ENCODE measurements around the gene SHD.

SHD gene

DNA sequence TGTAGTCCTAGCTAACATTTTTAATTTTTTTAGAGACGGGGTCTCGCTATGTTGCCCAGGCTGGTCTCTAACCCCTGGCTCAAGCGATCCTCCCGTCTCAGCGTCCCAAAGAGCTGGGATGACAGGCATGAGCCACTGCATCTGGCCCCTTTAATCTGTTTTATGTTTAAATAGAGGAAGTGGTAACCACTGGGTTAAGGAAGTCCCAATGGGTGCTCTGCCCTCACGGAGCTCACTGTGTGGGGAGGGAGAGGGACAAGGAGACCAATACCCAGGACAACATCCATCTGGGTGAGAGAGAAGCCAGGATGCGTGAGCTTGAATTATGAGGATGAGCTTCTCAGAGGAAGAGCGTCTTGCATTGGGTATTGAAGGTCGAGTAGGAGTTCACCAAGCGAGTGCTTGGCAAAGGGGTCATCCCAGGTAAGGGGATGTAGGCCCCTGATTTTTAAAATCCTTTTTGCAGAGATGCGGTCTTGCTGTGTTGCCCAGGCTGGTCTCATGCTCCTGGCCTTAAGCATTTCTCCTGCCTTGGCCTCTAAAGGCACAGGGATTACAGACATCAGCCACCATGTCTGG is 18.4 kb upstream of the SHD start:
- TF ChIP-seq SPI1 (IDR thresholded peaks at IDR 0.05; ENCODE audit: borderline replicate concordance, low read depth) (peak; percentile 97), POLR2AphosphoS5 (IDR thresholded peaks at IDR 0.05; ENCODE audit: low read depth) (0 out of 2 replicates have a peak, but pooled peaks have one; percentile 21)
- TF ChIP-seq, protein P1, sequence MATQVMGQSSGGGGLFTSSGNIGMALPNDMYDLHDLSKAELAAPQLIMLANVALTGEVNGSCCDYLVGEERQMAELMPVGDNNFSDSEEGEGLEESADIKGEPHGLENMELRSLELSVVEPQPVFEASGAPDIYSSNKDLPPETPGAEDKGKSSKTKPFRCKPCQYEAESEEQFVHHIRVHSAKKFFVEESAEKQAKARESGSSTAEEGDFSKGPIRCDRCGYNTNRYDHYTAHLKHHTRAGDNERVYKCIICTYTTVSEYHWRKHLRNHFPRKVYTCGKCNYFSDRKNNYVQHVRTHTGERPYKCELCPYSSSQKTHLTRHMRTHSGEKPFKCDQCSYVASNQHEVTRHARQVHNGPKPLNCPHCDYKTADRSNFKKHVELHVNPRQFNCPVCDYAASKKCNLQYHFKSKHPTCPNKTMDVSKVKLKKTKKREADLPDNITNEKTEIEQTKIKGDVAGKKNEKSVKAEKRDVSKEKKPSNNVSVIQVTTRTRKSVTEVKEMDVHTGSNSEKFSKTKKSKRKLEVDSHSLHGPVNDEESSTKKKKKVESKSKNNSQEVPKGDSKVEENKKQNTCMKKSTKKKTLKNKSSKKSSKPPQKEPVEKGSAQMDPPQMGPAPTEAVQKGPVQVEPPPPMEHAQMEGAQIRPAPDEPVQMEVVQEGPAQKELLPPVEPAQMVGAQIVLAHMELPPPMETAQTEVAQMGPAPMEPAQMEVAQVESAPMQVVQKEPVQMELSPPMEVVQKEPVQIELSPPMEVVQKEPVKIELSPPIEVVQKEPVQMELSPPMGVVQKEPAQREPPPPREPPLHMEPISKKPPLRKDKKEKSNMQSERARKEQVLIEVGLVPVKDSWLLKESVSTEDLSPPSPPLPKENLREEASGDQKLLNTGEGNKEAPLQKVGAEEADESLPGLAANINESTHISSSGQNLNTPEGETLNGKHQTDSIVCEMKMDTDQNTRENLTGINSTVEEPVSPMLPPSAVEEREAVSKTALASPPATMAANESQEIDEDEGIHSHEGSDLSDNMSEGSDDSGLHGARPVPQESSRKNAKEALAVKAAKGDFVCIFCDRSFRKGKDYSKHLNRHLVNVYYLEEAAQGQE (IDR thresholded peaks at IDR 0.05; ENCODE audit: insufficient replicate concordance, low read depth): no peak
- Histone ChIP-seq H3K27me3 (ENCODE audit: insufficient read depth, poor library complexity, severe bottlenecking) (no peaks in the 10 kb centered on the region), H3K27ac (replicated peaks) (no peak overlapping the region), H3K4me3 (replicated peaks; ENCODE audit: insufficient read depth, low read length) (no peak overlapping the region)
- DNase-seq (ENCODE audit: low read depth in 1 of 2, low spot score in 1 of 2): peak in 1 of 2 experiments; percentile 68

DNA sequence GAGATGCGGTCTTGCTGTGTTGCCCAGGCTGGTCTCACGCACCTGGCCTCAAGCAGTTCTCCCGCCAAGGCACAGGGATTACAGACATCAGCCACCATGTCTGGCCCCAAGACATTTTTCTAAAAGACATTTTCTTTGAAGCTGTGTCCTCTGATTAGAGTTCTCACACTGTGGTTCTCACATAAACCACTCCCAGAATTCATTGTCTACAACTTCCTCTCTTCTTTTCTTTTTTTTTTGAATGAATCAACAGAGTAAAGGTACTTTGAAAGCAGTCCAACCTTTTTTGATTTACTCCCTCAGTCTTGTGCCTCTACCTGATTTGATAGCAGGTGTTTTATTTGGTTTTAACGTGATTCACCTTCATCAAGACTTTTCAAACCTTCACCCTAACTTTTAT is 14.3 kb upstream of the SHD start:
- Histone ChIP-seq H3K4me3 (replicated peaks; ENCODE audit: insufficient read depth, low read length) (no peak overlapping the region), H3K27me3 (ENCODE audit: insufficient read depth, poor library complexity, severe bottlenecking) (no peaks in the 10 kb centered on the region), H3K27ac (replicated peaks) (no peak overlapping the region)
- DNase-seq (ENCODE audit: low read depth in 1 of 2, low spot score in 1 of 2): no peak
- TF ChIP-seq GABPA (IDR thresholded peaks at IDR 0.05; ENCODE audit: low read depth) (no peak), POLR2AphosphoS5 (IDR thresholded peaks at IDR 0.05; ENCODE audit: low read depth) (no peak), SPI1 (IDR thresholded peaks at IDR 0.05; ENCODE audit: borderline replicate concordance, low read depth) (peak; percentile 20; the same call in 1 of the 2 replicates)
- TF ChIP-seq, protein P2, sequence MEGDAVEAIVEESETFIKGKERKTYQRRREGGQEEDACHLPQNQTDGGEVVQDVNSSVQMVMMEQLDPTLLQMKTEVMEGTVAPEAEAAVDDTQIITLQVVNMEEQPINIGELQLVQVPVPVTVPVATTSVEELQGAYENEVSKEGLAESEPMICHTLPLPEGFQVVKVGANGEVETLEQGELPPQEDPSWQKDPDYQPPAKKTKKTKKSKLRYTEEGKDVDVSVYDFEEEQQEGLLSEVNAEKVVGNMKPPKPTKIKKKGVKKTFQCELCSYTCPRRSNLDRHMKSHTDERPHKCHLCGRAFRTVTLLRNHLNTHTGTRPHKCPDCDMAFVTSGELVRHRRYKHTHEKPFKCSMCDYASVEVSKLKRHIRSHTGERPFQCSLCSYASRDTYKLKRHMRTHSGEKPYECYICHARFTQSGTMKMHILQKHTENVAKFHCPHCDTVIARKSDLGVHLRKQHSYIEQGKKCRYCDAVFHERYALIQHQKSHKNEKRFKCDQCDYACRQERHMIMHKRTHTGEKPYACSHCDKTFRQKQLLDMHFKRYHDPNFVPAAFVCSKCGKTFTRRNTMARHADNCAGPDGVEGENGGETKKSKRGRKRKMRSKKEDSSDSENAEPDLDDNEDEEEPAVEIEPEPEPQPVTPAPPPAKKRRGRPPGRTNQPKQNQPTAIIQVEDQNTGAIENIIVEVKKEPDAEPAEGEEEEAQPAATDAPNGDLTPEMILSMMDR (IDR thresholded peaks at IDR 0.05; ENCODE audit: insufficient read depth, low read length): no peak
- TF ChIP-seq, protein P1 (IDR thresholded peaks at IDR 0.05; ENCODE audit: insufficient replicate concordance, low read depth): no peak

DNA sequence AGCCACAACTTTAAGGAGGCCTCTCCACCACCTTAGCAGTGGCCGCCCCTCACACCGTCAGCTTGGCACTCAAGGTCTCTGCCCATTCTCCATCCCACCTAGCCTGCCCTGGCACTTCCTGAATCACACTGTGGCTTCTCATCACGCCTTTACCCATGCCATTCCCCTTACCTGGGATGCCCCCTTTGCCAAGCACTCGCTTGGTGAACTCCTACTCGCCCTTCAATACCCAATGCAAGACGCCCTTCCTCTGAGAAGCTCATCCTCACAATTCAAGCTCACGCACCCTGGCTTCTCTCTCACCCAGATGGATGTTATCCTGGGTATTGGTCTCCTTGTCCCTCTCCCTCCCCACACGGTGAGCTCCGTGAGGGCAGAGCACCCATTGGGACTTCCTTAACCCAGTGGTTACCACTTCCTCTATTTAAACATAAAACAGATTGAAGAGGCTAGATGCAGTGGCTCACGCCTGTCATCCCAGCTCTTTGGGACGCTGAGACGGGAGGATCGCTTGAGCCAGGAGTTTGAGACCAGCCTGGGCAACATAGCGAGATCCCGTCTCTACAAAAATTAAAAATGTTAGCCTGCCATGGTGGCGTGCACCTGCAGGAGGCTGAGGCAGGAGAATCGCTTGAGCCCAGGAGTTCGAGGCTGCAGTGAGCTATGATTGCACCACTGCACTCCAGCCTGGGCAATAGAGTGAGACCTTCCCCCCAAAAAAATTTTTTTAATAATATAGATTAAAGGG is 12.6 kb upstream of the SHD start:
- Histone ChIP-seq H3K27me3 (ENCODE audit: insufficient read depth, poor library complexity, severe bottlenecking) (no peaks in the 10 kb centered on the region), H3K27ac (replicated peaks) (no peak overlapping the region)
- DNase-seq (ENCODE audit: low read depth in 1 of 2, low spot score in 1 of 2): peak in 1 of 2 experiments; percentile 73

More for the DNA sequence above, 12.6 kb upstream of the SHD start:
- TF ChIP-seq, protein P2 (IDR thresholded peaks at IDR 0.05; ENCODE audit: insufficient read depth, low read length): no peak
- peak; percentile 95 for TF ChIP-seq SPI1 (IDR thresholded peaks at IDR 0.05; ENCODE audit: borderline replicate concordance, low read depth)
- no peak overlapping the region for H3K4me3 ChIP-seq (replicated peaks; ENCODE audit: insufficient read depth, low read length)

Measured in HL-60 (cell line).